Measurements from ENCODE around the gene ADPRS. TPM values are rescaled to one million over a fixed set of nuclear protein-coding genes. Genes with fewer than 3 reads are reported as not detected.

The ADPRS gene
- total and polyA plus RNA-seq, 2 donors (not counting 3 experiments of a cell fraction or from before 2014, with no cell fraction given) = 32.9 to 48.1 TPM

- ChIA-PET CTCF (interaction anchor here (1.3 kb wide), 1 partner anchor 143 kb away, joined by 3 read pairs; no protein-coding TSS in a partner anchor), POLR2A (no interaction called here)
These were observed 53.4 kb downstream of the ADPRS start for GRCh38 chr1:36142121-36142520.

More at GRCh38 chr1:36142121-36142520, 53.4 kb downstream of the ADPRS start:
- intact Hi-C loops (cut with micrococcal nuclease) (no loop called here), dilution Hi-C loops (cut with MboI; ENCODE audit: extremely low pct_ligation_motif_present, low sequenced_read_pairs) (no loop called here)
- H4K20me1 ChIP-seq (replicated peaks; ENCODE audit: control insufficient read depth, extremely low read depth, insufficient read depth, low read length) = no peaks in the 10 kb centered on the region
- no peak overlapping the region for H3K4me2 ChIP-seq (ENCODE audit: insufficient read depth, low read length)
- no peaks in the 10 kb centered on the region for H3K9me1 ChIP-seq (replicated peaks; ENCODE audit: control insufficient read depth, extremely low read depth, insufficient read depth, low read length)
- no peak for DNase-seq (ENCODE audit: low read depth, low spot score)
- no peak overlapping the region for H3K4me3 ChIP-seq (replicated peaks in 1 of 3; ENCODE audit: insufficient read depth in 1 of 3, low read depth in 1 of 3, low read length in 3 of 3)
- no peak for TF ChIP-seq POLR2AphosphoS5 (IDR thresholded peaks at IDR 0.05; ENCODE audit: insufficient read depth, low read depth, low read length)
- TF ChIP-seq CTCF (IDR thresholded peaks at IDR 0.05; ENCODE audit: extremely low read depth in 1 of 2, insufficient read depth in 1 of 2, low read depth in 1 of 2, low read length in 2 of 2) = no peak
- no peak for TF ChIP-seq JUN (IDR thresholded peaks at IDR 0.05; ENCODE audit: borderline replicate concordance, insufficient read depth, insufficient read length, low read depth)
- no peak for TF ChIP-seq EZH2 (IDR thresholded peaks at IDR 0.05; ENCODE audit: borderline replicate concordance, low read depth, low read length, severe bottlenecking)
- TF ChIP-seq GATA2 (IDR thresholded peaks at IDR 0.05; ENCODE audit: insufficient read depth, insufficient read length, low read depth, low read length) = no peak
- TF ChIP-seq POLR2A (IDR thresholded peaks at IDR 0.05; ENCODE audit: low read depth, low read length) = no peak
- TF ChIP-seq MYC (IDR thresholded peaks at IDR 0.05; ENCODE audit: low read depth, low read length) = no peak
- TF ChIP-seq MAX (IDR thresholded peaks at IDR 0.05; ENCODE audit: insufficient read depth, insufficient read length) = no peak
- no peak for TF ChIP-seq FOS (IDR thresholded peaks at IDR 0.05; ENCODE audit: borderline replicate concordance, insufficient read depth, low read length)
- H3K9me3 ChIP-seq (replicated peaks; ENCODE audit: control insufficient read depth, insufficient read depth, low read length) = no peaks in the 10 kb centered on the region
- no TSS peak for BruUV-seq (replicated peaks)
- no peaks in the 10 kb centered on the region for H3K27me3 ChIP-seq (ENCODE audit: control insufficient read depth in 2 of 2, insufficient read depth in 2 of 2, low read length in 2 of 2)
- no peak overlapping the region for H3K9ac ChIP-seq (replicated peaks; ENCODE audit: extremely low read depth, insufficient read depth, low read length)
- peaks cover 4 to 11% of the 10 kb centered on the region in 2 experiments for H3K36me3 ChIP-seq (ENCODE audit: control insufficient read depth in 2 of 2, extremely low read depth in 1 of 2, insufficient read depth in 2 of 2, low read length in 2 of 2)
- no peak for FAIRE-seq
- no peak overlapping the region for H3K27ac ChIP-seq (ENCODE audit: insufficient read depth, low read depth, low read length)
- H3K4me1 ChIP-seq (ENCODE audit: control insufficient read depth, extremely low read depth, insufficient read depth, low read length) = peaks cover 7% of the 10 kb centered on the region
- no peak overlapping the region for H2AFZ ChIP-seq (ENCODE audit: low read depth, low read length)
- H3K79me2 ChIP-seq (ENCODE audit: control insufficient read depth, insufficient read depth, low read length) = peaks cover 51% of the 10 kb centered on the region

Measured in endothelial cell of umbilical vein (primary cell).